WI38 (cell line): ENCODE results near the gene CLDN12.

Experiments
- H3K4me3 ChIP-seq: 2 replicates; pipeline ENCODE4 v1.5.1; 2011; ENCODE audit warnings: low read depth, mild to moderate bottlenecking, control low read depth, low read length
- TF ChIP-seq, protein P1 (sequence below): IDR thresholded peaks from 2 replicates; pipeline ENCODE4 v1.5.1; 2012; ENCODE audit warnings: low read depth, mild to moderate bottlenecking, control low read depth, low read length

CLDN12 gene

DNA sequence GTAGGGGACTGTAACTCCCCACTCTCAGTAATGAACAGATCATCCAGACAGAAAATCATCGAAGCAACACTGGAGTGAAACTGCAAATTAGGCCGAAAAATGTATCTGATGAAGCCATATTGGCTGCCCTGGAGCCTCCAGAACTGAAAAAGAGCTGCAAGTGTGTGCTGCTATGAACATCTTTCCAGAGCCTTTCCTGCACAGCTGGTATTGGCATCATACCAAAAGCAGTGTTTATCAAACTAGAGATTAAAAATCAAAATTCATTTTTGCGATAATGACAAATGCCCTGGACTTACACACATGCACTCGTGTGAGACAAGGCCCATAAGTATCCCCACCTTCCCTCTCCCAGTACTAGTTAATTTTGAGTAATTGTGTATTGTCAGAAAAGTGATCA is 6.8 kb upstream of the CLDN12 start:
- no peak overlapping the region for H3K4me3 ChIP-seq
- TF ChIP-seq, protein P1, sequence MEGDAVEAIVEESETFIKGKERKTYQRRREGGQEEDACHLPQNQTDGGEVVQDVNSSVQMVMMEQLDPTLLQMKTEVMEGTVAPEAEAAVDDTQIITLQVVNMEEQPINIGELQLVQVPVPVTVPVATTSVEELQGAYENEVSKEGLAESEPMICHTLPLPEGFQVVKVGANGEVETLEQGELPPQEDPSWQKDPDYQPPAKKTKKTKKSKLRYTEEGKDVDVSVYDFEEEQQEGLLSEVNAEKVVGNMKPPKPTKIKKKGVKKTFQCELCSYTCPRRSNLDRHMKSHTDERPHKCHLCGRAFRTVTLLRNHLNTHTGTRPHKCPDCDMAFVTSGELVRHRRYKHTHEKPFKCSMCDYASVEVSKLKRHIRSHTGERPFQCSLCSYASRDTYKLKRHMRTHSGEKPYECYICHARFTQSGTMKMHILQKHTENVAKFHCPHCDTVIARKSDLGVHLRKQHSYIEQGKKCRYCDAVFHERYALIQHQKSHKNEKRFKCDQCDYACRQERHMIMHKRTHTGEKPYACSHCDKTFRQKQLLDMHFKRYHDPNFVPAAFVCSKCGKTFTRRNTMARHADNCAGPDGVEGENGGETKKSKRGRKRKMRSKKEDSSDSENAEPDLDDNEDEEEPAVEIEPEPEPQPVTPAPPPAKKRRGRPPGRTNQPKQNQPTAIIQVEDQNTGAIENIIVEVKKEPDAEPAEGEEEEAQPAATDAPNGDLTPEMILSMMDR, result no peak

DNA sequence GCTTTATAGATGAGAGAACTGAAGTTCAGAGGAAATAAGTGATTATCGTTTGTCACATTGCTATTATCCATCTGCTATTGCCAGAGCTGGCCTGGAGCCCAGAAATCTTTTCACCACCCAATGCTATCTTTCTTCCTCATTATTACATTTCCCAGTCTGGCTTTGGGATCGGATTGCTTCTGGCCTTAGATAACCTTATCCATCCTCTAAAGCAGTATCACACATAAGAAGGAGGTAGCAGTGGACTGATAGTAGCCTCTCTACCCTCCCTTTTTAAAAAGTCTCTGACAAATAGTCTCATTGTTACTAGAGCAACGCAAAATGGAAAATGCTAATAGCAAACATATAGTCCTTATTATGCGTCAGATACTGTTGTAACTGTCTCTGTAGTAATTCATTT is 1.3 kb upstream of the CLDN12 start:
- TF ChIP-seq, protein P1, result no peak
- no peak overlapping the region for H3K4me3 ChIP-seq

DNA sequence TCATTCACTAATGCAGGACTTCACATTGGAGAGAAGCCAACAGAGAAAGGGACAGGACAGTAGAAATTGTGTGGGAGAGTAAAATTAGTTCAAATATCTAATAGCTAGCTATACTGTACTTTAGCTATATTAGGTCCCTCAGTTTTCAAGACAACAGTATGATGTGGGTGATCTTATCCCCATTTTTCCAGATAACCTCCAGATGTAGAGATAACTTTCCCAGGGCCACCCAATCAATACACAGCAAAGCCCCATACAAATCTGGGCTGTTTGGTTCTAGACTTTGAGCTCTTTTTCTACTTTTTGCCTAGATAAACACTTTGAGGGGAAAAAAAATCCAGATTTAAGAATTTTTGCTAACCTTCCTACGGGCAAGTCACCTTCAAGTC is 482 bp upstream of the CLDN12 start:
- TF ChIP-seq, protein P1, result no peak
- H3K4me3 ChIP-seq, result peak overlapping the region; percentile 74

DNA sequence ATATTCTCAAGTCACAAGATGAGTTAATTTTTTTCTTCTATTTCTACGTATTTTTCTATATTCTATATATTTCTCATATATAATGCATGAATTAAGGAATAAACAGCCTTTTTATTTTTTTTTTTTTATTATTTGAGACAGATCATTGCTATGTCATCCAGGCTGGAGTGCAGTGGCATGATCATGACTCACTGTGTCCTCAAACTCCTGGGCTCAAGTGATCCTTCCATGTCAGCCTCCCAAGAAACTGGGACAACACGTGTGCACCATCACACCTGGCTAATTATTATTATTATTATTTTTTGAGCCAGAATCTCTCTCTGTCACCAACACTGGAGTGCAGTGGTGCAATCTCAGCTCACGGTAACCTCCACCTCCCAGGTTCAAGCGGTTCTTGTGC is 1.5 kb downstream of the CLDN12 start:
- no peak overlapping the region for H3K4me3 ChIP-seq
- TF ChIP-seq, protein P1, result no peak

DNA sequence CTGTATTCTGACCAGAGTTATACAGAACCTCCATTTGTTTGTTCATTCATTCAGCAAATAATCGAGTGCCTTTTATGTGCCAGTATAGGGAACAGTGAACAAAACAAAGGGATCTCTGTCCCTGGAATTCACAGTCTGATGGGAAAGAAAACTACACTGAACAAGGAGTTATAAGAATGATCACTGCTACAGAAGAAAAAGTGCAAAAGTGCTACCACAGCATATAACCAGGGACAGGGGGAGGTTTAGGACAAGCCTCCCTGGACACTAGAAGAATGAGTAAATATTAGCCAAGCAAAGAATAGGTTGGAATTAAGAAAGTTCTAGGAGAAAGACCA is 4.2 kb downstream of the CLDN12 start:
- TF ChIP-seq, protein P1, result no peak
- no peak overlapping the region for H3K4me3 ChIP-seq

DNA sequence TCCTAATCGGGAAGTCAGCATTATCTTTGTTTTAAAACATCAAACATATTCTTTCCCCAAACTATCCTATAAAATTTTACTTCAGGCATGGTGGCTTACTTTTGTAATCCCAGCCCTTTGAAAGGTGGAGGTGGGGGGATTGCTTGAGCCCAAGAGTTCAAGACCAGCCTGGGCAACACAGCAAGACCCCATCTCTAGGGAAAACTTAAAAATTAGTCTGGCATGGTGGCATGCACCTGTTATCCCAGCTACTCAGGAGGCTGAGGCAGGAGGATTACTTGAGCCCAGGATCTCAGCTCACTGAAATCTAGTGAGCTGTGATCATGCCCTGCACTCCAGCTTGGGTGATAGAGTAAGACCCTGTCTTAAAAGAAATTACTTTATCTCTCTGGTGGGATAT is 4.9 kb downstream of the CLDN12 start:
- TF ChIP-seq, protein P1, result no peak
- H3K4me3 ChIP-seq, result no peak overlapping the region

DNA sequence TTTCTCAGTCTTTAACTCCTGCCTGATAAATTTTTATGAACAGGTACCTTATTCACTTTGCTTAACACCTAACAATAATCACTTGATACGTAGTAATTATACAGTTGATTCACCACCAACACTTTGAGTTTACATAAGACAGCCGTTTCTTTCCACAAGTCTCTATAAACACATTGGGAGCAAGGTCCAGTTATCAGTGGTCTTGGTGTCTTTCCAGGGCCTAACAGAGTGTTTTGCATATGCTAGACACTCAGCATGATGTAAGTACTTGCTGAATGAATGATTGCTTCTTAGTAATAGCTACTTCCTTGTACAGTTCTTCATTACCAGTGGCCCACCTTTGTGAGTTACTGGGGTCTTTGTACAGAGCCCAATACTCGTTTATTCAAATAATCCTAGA is 6.4 kb downstream of the CLDN12 start:
- TF ChIP-seq, protein P1, result no peak
- H3K4me3 ChIP-seq, result no peak overlapping the region
